Measurements from ENCODE around the gene WFDC1.

WFDC1 gene

GRCh38 chr16:84294531-84295142 is at the start of gene WFDC1:
WFDC1 (plus strand) TSS chr16:84294878; CDS start chr16:84294972, 94 bp downstream.
- DNase-seq (no peak), ATAC-seq (no peak)
- H3K4me1 Mint-ChIP-seq = peaks cover 12% of the 10 kb centered on the region
- H3K4me3 Mint-ChIP-seq = no peak within 1 kb of the TSS
- H3K36me3 Mint-ChIP-seq (ENCODE audit: low read depth) = no peaks in the 10 kb centered on the region
- H3K9me3 Mint-ChIP-seq = no peaks in the 10 kb centered on the region
- H3K27ac Mint-ChIP-seq = no peak within 1 kb of the TSS
- peaks cover 38% of the 10 kb centered on the region for H3K27me3 Mint-ChIP-seq

DNA sequence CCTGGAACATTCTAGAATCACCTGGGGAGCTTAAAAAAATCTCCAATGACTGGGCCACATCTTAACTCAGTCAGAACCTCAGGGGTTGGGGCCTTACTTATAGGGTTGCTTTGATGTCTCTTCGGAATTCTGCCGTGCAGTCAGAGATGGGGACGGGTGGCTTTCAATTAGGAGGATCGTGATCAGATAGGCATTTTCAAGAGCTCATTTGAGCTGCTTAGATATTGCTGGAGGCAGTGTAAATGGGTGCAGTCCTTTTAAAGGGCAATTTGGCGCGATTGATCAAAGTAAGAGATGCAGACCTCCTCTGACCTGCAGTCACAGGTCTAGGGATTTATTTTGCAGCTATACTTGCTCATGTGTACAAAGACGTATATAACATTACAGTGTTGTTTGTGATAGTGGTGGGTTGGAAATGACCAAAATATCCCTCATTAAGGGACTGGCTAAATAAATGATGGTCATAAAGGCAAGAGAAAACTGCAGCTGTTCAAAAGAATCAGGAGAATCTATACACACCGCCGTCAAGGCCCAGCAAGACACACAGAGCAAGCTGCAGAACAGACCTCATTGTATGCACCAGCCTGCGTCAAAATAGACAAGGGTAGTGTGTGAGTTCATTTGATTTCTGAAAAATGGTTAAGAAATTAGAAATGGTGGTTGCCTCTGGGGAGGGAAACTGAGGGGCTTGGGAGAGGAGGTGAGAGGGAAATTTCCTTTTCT is 48.6 kb upstream of the WFDC1 start:
- ATAC-seq = no peak
- no peaks in the 10 kb centered on the region for H3K4me1 Mint-ChIP-seq
- H3K9me3 Mint-ChIP-seq = no peaks in the 10 kb centered on the region
- H3K27me3 Mint-ChIP-seq = peaks cover 12% of the 10 kb centered on the region
- H3K4me3 Mint-ChIP-seq = no peak overlapping the region
- DNase-seq = no peak
- H3K27ac Mint-ChIP-seq = no peak overlapping the region
- no peaks in the 10 kb centered on the region for H3K36me3 Mint-ChIP-seq (ENCODE audit: low read depth)

DNA sequence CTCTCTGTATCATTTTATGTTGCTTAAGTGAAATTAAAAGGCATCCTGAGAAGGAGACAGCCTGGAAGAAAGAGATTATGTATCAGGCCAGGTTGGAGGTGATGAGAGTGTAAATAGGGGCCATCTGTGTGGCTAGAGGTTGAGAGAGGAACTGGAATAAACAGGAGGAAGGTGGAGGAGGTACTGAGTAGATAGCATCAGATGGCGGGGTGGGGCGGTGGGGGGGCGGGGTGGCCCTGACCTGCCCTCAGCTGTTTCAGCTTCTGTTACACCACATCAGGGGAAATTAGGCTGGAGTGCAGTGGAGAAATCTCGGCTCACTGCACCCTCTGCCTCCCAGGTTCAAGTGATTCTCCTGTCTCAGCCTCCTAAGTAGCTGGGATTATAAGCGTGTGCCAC is 48.0 kb upstream of the WFDC1 start:
- DNase-seq (no peak), ATAC-seq (no peak)
- peaks cover 14% of the 10 kb centered on the region for H3K27me3 Mint-ChIP-seq
- no peak overlapping the region for H3K27ac Mint-ChIP-seq
- no peaks in the 10 kb centered on the region for H3K4me1 Mint-ChIP-seq
- H3K9me3 Mint-ChIP-seq = no peaks in the 10 kb centered on the region
- H3K4me3 Mint-ChIP-seq = no peak overlapping the region
- no peaks in the 10 kb centered on the region for H3K36me3 Mint-ChIP-seq (ENCODE audit: low read depth)

DNA sequence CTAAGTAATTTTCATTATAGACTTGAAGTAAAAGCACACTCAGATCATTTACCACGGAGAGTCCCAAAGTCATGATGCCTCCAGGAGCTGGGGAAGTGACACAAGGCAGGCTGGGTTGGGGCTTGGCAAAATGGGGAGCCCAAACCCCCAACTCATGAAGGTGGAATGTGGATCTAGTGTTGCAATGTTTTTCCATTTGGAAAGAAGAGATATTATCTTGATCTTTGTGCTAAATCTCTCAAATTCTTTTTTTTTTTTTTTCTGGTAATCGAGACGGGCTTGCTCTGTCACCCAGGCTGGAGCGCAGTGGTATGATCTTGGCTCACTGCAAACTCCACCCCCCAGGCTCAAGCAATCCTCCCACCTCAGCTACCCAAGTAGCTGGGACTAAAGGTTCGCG is 47.3 kb upstream of the WFDC1 start:
- Mint-ChIP-seq H3K4me3 (no peak overlapping the region), H3K27ac (no peak overlapping the region), H3K9me3 (no peaks in the 10 kb centered on the region), H3K4me1 (no peaks in the 10 kb centered on the region), H3K36me3 (ENCODE audit: low read depth) (no peaks in the 10 kb centered on the region), H3K27me3 (peaks cover 12% of the 10 kb centered on the region)
- ATAC-seq (no peak), DNase-seq (no peak)

DNA sequence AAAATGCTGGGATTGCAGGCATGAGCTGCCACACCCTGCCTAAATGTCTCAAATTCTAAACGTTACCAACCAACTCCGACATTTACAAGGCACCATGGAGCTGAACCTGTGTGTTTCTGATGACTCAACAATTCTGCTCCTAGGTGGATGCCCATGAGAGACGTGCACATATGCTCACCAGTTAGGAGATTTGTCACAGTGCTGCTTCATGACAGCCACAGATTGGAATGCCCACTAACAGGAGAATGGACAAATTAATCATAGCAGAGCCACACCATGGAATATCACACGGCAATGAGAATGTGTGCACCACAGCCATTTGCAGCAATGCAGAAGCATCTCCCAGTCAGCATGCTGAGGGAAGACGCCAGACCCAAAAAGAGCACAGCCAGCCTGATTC is 46.8 kb upstream of the WFDC1 start:
- no peak for ATAC-seq
- H3K27me3 Mint-ChIP-seq = peaks cover 9% of the 10 kb centered on the region
- no peaks in the 10 kb centered on the region for H3K4me1 Mint-ChIP-seq

DNA sequence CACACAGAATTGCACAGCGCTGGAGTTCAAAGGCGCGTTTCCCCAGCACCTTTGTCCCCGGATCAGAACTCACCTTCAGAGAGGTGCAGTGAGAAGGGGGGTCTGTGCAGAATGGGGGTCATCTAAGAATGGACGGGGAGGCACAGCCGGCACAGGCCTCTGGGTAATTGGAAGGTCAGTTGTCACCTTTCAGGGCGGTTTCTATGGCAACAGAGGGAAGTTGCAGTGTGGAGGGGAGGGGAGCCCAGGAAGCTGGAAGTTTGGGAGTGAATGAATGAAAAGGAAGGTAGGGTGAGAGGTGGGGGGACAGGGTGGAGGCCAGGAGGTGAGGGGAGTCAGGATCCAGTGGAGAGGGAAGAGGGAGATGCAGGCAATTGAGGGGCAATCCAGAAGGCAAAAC is 42.5 kb upstream of the WFDC1 start:
- Mint-ChIP-seq H3K27me3 (peaks cover 17% of the 10 kb centered on the region), H3K9me3 (no peaks in the 10 kb centered on the region), H3K36me3 (ENCODE audit: low read depth) (no peaks in the 10 kb centered on the region), H3K27ac (no peak overlapping the region), H3K4me3 (no peak overlapping the region), H3K4me1 (no peaks in the 10 kb centered on the region)
- no peak for ATAC-seq
- DNase-seq = no peak

More for the DNA sequence above, 46.8 kb upstream of the WFDC1 start:
- DNase-seq = no peak
- H3K9me3 Mint-ChIP-seq = no peaks in the 10 kb centered on the region
- no peak overlapping the region for H3K4me3 Mint-ChIP-seq
- H3K36me3 Mint-ChIP-seq (ENCODE audit: low read depth) = no peaks in the 10 kb centered on the region
- H3K27ac Mint-ChIP-seq = no peak overlapping the region

- no peaks in the 10 kb centered on the region for H3K9me3 Mint-ChIP-seq
- H3K36me3 Mint-ChIP-seq (ENCODE audit: low read depth) = no peaks in the 10 kb centered on the region
- ATAC-seq (no peak), DNase-seq (no peak)
- no peaks in the 10 kb centered on the region for H3K4me1 Mint-ChIP-seq
- no peak overlapping the region for H3K27ac Mint-ChIP-seq
- H3K4me3 Mint-ChIP-seq = no peak overlapping the region
- peaks cover 21% of the 10 kb centered on the region for H3K27me3 Mint-ChIP-seq
Measured at GRCh38 chr16:84253173-84253572, 41.5 kb upstream of the WFDC1 start.

DNA sequence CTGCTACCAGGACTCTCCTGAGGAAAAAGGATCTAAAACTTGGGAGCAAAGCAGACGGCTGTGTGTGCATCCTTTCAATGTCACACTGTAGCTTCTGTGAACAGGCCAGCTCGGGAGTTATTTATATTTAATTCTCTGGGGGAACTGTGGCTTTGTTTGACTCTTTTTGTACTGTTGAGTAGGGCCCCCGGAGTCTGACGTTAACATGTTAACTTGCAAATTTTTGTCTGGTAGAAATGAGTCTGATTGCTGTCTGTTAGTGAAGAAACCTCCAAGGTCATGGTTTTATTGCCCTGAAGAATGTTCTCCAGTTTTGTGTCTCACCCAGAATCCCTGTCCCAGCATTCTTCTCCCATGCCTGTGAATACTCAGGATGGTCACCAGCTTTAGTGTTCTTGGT is 40.6 kb upstream of the WFDC1 start:
- H3K27me3 Mint-ChIP-seq = peaks cover 26% of the 10 kb centered on the region
- H3K36me3 Mint-ChIP-seq (ENCODE audit: low read depth) = no peaks in the 10 kb centered on the region
- H3K4me3 Mint-ChIP-seq = no peak overlapping the region
- no peaks in the 10 kb centered on the region for H3K4me1 Mint-ChIP-seq
- no peak for ATAC-seq
- H3K9me3 Mint-ChIP-seq = no peaks in the 10 kb centered on the region
- no peak for DNase-seq
- H3K27ac Mint-ChIP-seq = no peak overlapping the region

DNA sequence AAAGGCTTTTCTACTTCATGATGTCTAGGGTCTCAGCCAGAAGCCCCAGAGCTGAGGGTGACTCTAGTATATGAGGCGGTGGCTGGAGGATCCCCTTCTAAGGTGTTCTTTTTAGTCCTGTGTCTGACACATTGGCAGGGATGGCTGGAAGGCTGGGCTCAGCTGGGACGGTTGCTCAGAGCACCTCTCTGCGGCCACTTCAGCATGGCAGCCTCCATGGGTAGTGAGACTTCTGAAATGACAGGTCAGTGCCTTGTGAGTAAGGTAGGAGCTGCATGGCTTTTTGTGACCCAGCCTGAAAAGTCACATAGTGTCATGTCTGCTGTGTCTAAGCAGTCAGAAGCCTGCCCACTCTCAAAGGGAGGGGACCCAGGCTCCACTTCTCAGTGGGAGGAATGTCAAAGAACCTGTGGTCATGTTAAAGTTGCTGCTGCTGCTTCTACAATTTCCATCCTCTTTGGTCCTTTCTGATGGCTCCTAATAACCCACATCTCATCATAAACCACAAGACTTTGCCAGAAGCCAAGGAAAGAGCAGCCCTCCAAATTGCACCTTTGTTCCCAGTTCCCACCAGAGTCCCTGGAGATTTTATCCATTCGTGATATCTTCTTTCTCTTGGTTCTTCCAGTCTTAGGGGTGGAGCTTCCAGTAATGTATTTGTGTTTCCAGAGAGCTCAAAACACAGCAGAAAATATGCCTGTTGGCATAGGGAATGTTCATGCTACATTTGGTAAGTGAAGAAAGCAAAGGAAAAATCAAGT is 39.4 kb upstream of the WFDC1 start:
- ATAC-seq (no peak), DNase-seq (no peak)
- Mint-ChIP-seq H3K4me1 (no peaks in the 10 kb centered on the region), H3K27ac (no peak overlapping the region), H3K4me3 (no peak overlapping the region), H3K36me3 (ENCODE audit: low read depth) (no peaks in the 10 kb centered on the region), H3K27me3 (peaks cover 26% of the 10 kb centered on the region), H3K9me3 (no peaks in the 10 kb centered on the region)

DNA sequence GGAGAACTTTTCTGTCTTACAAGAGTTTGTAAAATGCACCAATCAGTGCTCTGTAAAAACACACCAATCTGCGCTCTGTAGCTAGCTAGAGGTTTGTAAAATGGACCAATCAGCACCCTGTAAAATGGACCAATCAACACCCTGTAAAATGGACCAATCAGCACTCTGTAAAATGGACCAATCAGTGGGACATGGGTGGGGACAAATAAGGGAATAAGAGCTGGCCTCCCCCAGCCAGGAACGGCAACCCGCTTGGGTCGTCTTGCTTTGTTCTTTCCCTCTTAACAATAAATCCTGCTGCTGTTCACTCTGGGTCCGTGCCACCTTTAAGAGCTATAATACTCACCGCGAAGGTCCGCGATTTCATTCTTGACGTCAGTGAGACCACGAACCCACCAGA is 36.4 kb upstream of the WFDC1 start:
- ATAC-seq (no peak), DNase-seq (no peak)
- Mint-ChIP-seq H3K9me3 (no peaks in the 10 kb centered on the region), H3K27ac (no peak overlapping the region), H3K36me3 (ENCODE audit: low read depth) (no peaks in the 10 kb centered on the region), H3K4me3 (no peak overlapping the region), H3K27me3 (peaks cover 24% of the 10 kb centered on the region), H3K4me1 (no peaks in the 10 kb centered on the region)

- no peak overlapping the region for H3K27ac Mint-ChIP-seq
- peaks cover 20% of the 10 kb centered on the region for H3K27me3 Mint-ChIP-seq
- H3K9me3 Mint-ChIP-seq = no peaks in the 10 kb centered on the region
- DNase-seq (no peak), ATAC-seq (no peak)
- no peaks in the 10 kb centered on the region for H3K4me1 Mint-ChIP-seq
- no peaks in the 10 kb centered on the region for H3K36me3 Mint-ChIP-seq (ENCODE audit: low read depth)
- no peak overlapping the region for H3K4me3 Mint-ChIP-seq
Measured at GRCh38 chr16:84259691-84260090, 35.0 kb upstream of the WFDC1 start.

- DNase-seq (no peak), ATAC-seq (no peak)
- no peak overlapping the region for H3K27ac Mint-ChIP-seq
- H3K4me1 Mint-ChIP-seq = no peaks in the 10 kb centered on the region
- H3K36me3 Mint-ChIP-seq (ENCODE audit: low read depth) = no peaks in the 10 kb centered on the region
- H3K27me3 Mint-ChIP-seq = peaks cover 26% of the 10 kb centered on the region
- H3K4me3 Mint-ChIP-seq = no peak overlapping the region
- H3K9me3 Mint-ChIP-seq = no peaks in the 10 kb centered on the region
Measured at GRCh38 chr16:84260766-84261554, 33.7 kb upstream of the WFDC1 start.

DNA sequence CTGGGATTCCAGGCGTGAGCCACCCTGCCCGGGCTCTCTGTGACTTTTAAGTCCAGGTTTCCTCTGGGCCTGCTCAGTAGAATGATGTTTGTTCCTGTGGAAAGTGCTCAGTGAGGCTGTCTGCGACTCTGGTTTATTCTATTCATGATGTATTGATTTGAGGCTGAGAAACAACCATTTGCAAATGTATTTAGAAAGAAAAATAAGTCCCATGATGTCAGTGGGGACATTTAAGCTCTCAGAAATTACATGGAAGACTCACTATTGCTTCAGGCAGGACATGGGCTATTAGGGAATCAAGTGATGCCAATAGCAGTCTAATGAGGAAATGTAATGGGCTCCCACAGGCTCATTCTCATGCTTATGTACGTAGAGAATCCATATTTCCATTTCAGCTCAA is 32.6 kb upstream of the WFDC1 start:
- H3K27ac Mint-ChIP-seq = no peak overlapping the region
- H3K4me3 Mint-ChIP-seq = no peak overlapping the region
- no peaks in the 10 kb centered on the region for H3K9me3 Mint-ChIP-seq
- DNase-seq = no peak
- peaks cover 23% of the 10 kb centered on the region for H3K27me3 Mint-ChIP-seq
- no peaks in the 10 kb centered on the region for H3K4me1 Mint-ChIP-seq
- no peak for ATAC-seq
- H3K36me3 Mint-ChIP-seq (ENCODE audit: low read depth) = no peaks in the 10 kb centered on the region

GRCh38 chr16:84262939-84263338 is 31.7 kb upstream of the WFDC1 start:
- Mint-ChIP-seq H3K4me1 (no peaks in the 10 kb centered on the region), H3K27ac (no peak overlapping the region), H3K9me3 (no peaks in the 10 kb centered on the region), H3K4me3 (no peak overlapping the region), H3K36me3 (ENCODE audit: low read depth) (no peaks in the 10 kb centered on the region), H3K27me3 (peaks cover 21% of the 10 kb centered on the region)
- ATAC-seq (no peak), DNase-seq (no peak)

All from activated naive CD8-positive, alpha-beta T cell treated with anti-CD3 and anti-CD28 coated beads, Interleukin-2, amount 50 U/mL, for 24 hours (primary cell).